GM18508 (cell line): ENCODE results near the gene ANKS3.
"Not testable (repeated sequence)": the region's sequence is repeated elsewhere in the genome, so short reads cannot be mapped to it uniquely, and the experiment has no call there.

Experiments
- ATAC-seq: cut with Tn5 transposase; IDR thresholded peaks from one replicate; pipeline ENCODE4 v1.9.1; 2021; ENCODE audit warnings: moderate number of reproducible peaks; ENCODE audit not compliant: insufficient read depth, unreplicated experiment

The ANKS3 gene

GRCh38 chr16:4760221-4760910 lies 26.3 kb upstream of the ANKS3 start:
- ATAC-seq: no peak

- ATAC-seq: no peak
Observed at GRCh38 chr16:4755687-4756086, 21.6 kb upstream of the ANKS3 start.

GRCh38 chr16:4754865-4755264 lies 20.8 kb upstream of the ANKS3 start:
- no peak for ATAC-seq

GRCh38 chr16:4753227-4753626 lies 19.2 kb upstream of the ANKS3 start:
- no peak for ATAC-seq

GRCh38 chr16:4752351-4753100 lies 18.5 kb upstream of the ANKS3 start:
- ATAC-seq: no peak

- no peak for ATAC-seq
Observed at GRCh38 chr16:4750896-4751295, 16.8 kb upstream of the ANKS3 start.

GRCh38 chr16:4749700-4750257 lies 15.7 kb upstream of the ANKS3 start:
- ATAC-seq: no peak

- no peak for ATAC-seq
Observed at GRCh38 chr16:4748682-4749411, 14.8 kb upstream of the ANKS3 start.

- ATAC-seq: no peak
Observed at GRCh38 chr16:4747906-4748681, 14.0 kb upstream of the ANKS3 start.

GRCh38 chr16:4746991-4747574 lies 13.0 kb upstream of the ANKS3 start:
- ATAC-seq: no peak

GRCh38 chr16:4746215-4746614 lies 12.1 kb upstream of the ANKS3 start:
- ATAC-seq: no peak

GRCh38 chr16:4745274-4745569 lies 11.2 kb upstream of the ANKS3 start:
- ATAC-seq: no peak

- no peak for ATAC-seq
Observed at GRCh38 chr16:4744555-4745273, 10.6 kb upstream of the ANKS3 start.

GRCh38 chr16:4743226-4743878 lies 9.3 kb upstream of the ANKS3 start:
- ATAC-seq: no peak

- not testable (repeated sequence) for ATAC-seq
Observed at GRCh38 chr16:4738370-4738769, 4.3 kb upstream of the ANKS3 start.

- ATAC-seq: no peak
Observed at GRCh38 chr16:4737545-4737944, 3.5 kb upstream of the ANKS3 start.

GRCh38 chr16:4736546-4736945 lies 2.5 kb upstream of the ANKS3 start:
- no peak for ATAC-seq

- no peak for ATAC-seq
Observed at GRCh38 chr16:4734730-4735535, 862 bp upstream of the ANKS3 start.
